Retina (tissue), 1 donor: ENCODE data around the gene DSCAML1.
"Not testable (repeated sequence)": the region's sequence is repeated elsewhere in the genome, so short reads cannot be mapped to it uniquely, and the experiment has no call there.

Experiments used
- DNase-seq: peaks from one replicate; pipeline ENCODE4 v3.0.0-alpha.2; 2016

Gene DSCAML1

GRCh38 chr11:117818041-117818873 lies 21.2 kb upstream of the DSCAML1 start:
- no peak for DNase-seq

GRCh38 chr11:117817368-117818040 lies 20.5 kb upstream of the DSCAML1 start:
- peak; percentile 92 for DNase-seq

GRCh38 chr11:117816846-117817367 lies 19.9 kb upstream of the DSCAML1 start:
- peak; percentile 44 for DNase-seq

GRCh38 chr11:117816151-117816741 lies 19.2 kb upstream of the DSCAML1 start:
- peak; percentile 82 for DNase-seq

- no peak for DNase-seq
Observed at GRCh38 chr11:117815262-117815803, 18.3 kb upstream of the DSCAML1 start.

- DNase-seq, result peak; percentile 79
Observed at GRCh38 chr11:117814766-117815261, 17.8 kb upstream of the DSCAML1 start.

- no peak for DNase-seq
Observed at GRCh38 chr11:117814204-117814765, 17.3 kb upstream of the DSCAML1 start.

- not testable (repeated sequence) for DNase-seq
Observed at GRCh38 chr11:117810056-117810451, 13.0 kb upstream of the DSCAML1 start.

- DNase-seq, result peak; percentile 83
Observed at GRCh38 chr11:117809236-117810055, 12.4 kb upstream of the DSCAML1 start.

GRCh38 chr11:117808784-117809183 lies 11.8 kb upstream of the DSCAML1 start:
- DNase-seq, result no peak

- peak; percentile 71 for DNase-seq
Observed at GRCh38 chr11:117807482-117808327, 10.7 kb upstream of the DSCAML1 start.

GRCh38 chr11:117806846-117807245 lies 9.8 kb upstream of the DSCAML1 start:
- no peak for DNase-seq

- no peak for DNase-seq
Observed at GRCh38 chr11:117805045-117805444, 8.0 kb upstream of the DSCAML1 start.

GRCh38 chr11:117803896-117804295 lies 6.9 kb upstream of the DSCAML1 start:
- DNase-seq, result no peak

- no peak for DNase-seq
Observed at GRCh38 chr11:117799634-117800033, 2.6 kb upstream of the DSCAML1 start.

- no peak for DNase-seq
Observed at GRCh38 chr11:117796456-117796871, 552 bp downstream of the DSCAML1 start.

- peak; percentile 45 for DNase-seq
Observed at GRCh38 chr11:117795638-117796455, 1.2 kb downstream of the DSCAML1 start.

- no peak for DNase-seq
Observed at GRCh38 chr11:117794772-117795629, 2.0 kb downstream of the DSCAML1 start.

GRCh38 chr11:117794135-117794534 lies 2.9 kb downstream of the DSCAML1 start:
- DNase-seq, result no peak
